ENCODE measurements around the gene FOXP2.

DNA sequence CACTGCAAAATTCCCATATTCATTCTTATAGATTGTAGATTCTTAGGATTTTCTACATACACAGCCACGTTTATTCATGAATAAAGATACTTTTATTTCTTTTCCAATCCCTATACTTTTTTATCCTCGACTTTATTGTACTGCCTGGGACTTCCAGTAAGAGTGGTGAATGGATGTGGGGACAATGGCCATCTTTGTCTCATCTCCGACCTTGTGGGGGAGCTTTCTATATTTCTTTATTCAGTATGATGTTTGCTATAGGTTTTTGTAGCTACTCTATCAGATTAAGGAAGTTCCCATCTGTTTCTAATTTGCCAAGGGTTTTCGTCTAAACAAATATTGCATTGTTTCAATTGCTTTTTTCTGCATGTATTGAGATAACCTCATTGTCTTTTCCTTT, 184.3 kb downstream of the FOXP2 start:
- no peak for TF ChIP-seq GATA3 (IDR thresholded peaks at IDR 0.05; ENCODE audit: low read depth, low read length)
- no peak for TF ChIP-seq GATA2 (IDR thresholded peaks at IDR 0.05; ENCODE audit: low read depth, low read length)

Data from SH-SY5Y (cell line).